IPS DF 19.7 (cell line): ENCODE results near the gene FCN2.

Experiments
- DNase-seq: peaks from one replicate; pipeline ENCODE4 v3.0.0-alpha.2; 2013; ENCODE audit warnings: low read depth, low spot score

Gene FCN2

DNA sequence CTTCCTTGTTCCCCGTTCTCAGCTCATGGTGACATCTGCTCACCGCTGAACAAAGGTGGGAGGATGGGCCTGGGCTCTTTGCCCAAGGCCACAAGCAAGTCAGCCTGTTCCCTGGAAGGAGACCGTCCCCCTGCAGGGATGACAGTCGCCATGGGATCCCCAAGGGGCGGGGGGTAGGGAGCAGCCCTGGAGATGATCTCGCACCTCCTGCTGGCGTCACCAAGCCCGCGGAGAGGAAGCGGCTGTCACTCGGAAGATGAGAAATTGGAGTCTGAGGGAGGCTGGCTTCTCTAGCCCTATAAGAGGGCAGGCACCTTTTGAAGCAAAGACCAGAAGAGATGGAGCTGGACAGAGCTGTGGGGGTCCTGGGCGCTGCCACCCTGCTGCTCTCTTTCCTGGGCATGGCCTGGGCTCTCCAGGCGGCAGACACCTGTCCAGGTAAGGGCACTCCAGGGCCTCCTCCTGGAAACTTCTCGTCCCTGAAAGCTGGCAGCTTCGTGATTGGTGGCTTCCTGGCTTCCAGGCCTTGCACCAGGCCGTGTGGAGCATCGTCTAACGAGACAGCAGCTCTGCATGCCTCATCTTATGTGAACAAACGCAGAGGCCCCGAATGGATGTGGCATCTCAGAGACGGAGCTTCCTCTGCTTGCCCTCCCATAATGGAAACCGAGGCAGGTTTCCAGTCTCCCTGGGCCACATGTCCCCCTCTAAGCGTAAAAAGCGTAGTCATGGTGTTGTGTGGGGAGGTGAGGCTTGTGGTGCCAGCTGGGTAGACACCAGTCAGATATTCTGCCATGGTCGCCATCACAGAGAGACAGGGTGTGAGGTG is at the start of gene FCN2:
Gene FCN2 (plus strand): TSS at position 327 of the 829 bp plus-strand sequence. CDS start 12 bp downstream, at position 339.
- no peak for DNase-seq

- DNase-seq, result no peak
Observed at GRCh38 chr9:134830926-134831720, 49.5 kb upstream of the FCN2 start.

- DNase-seq, result no peak
Observed at GRCh38 chr9:134832471-134832870, 48.1 kb upstream of the FCN2 start.

- DNase-seq, result no peak
Observed at GRCh38 chr9:134833294-134833880, 47.2 kb upstream of the FCN2 start.

DNA sequence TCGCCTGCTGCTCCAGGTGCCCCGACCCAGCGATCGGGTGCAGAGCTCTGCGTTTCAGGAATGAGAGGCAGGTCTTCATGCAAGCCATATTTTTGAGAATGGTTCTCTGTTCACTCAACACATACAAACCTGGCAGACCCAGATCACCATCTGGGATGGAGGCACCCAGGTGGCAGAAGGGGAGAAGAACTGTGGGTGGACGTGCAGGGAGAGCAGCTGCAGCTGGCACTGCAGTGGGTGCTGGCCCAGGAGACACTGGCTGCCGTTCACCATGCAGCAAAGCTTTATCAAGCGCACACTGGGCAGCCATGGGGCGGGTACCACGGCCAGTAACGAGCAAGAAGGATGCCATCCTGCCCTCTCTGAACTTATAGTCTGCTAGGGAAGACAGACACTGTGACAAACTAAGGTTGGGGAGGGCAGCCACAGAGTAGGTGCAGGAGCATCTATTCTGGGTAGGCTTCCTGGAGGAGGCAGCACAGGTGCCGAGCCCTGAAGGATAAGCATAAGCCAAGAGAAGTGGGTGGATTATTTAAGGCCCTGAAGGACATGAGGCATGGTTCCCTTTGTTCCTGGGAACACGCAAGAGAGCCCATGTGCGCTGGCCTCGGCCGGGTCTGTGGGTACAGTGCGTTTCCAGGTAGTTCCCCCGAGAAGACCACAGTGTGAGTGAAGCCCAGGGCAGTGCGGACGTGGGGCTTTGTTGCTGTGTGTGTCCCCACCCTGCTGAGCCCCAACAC is 46.2 kb upstream of the FCN2 start:
- DNase-seq, result no peak

DNA sequence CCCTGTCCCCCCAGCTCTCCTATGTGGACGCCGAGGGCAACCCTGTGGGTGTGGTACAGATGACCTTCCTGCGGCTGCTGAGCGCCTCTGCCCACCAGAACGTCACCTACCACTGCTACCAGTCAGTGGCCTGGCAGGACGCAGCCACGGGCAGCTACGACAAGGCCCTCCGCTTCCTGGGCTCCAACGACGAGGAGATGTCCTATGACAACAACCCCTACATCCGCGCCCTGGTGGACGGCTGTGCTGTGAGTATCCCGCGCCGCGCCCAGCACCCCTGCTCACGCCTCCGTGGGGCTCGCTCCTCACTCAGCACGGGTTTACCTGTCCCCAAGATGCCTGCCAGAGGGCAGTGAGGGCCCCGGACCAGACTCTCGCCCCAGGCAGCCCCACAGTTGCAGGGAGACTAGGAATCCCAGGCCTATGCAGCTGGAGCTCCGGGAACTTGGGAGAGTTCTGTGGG is 45.6 kb upstream of the FCN2 start:
- no peak for DNase-seq

DNA sequence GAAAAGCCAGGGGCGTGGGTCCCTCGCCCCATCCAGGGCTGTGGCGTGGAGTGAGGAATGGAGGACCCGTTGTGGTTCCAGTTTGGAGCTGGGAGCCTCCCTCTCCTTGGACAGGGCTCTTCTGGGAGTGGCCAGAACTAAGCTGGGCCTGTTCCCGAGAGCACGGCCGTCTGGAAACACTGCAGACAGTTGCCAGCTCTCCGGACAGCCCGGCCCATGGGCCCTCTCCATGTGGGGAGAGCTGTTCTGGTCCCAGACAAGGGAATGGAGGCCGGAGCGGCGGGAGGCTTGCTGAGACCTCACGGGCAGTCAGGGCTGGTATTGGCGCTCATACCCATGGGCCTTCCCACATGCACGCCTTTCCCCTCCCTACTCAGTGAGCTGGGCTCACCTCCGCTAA is 45.2 kb upstream of the FCN2 start:
- DNase-seq, result no peak

DNA sequence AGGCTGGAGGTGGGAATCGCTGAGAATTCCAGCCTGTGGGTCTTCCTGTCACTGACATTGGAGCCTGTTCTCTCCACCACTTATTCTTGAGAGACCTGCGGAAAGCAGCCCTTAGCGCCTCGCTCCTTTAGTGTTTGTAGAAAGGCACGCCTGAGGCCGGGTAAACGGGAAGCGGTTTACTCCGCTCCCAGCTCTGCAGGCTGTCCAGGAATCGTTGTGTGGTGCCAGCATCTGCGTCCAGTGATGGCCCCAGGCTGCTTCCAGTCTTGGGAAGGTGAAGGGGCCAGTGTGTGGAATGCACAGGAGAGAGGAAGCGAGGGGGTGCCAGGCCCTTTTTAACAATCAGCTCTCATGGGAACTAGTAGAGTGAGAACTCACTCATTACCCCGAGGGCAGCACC is 44.6 kb upstream of the FCN2 start:
- DNase-seq, result no peak

GRCh38 chr9:134836406-134836970 is 44.1 kb upstream of the FCN2 start:
- no peak for DNase-seq

- no peak for DNase-seq
Observed at GRCh38 chr9:134837529-134837928, 43.1 kb upstream of the FCN2 start.

DNA sequence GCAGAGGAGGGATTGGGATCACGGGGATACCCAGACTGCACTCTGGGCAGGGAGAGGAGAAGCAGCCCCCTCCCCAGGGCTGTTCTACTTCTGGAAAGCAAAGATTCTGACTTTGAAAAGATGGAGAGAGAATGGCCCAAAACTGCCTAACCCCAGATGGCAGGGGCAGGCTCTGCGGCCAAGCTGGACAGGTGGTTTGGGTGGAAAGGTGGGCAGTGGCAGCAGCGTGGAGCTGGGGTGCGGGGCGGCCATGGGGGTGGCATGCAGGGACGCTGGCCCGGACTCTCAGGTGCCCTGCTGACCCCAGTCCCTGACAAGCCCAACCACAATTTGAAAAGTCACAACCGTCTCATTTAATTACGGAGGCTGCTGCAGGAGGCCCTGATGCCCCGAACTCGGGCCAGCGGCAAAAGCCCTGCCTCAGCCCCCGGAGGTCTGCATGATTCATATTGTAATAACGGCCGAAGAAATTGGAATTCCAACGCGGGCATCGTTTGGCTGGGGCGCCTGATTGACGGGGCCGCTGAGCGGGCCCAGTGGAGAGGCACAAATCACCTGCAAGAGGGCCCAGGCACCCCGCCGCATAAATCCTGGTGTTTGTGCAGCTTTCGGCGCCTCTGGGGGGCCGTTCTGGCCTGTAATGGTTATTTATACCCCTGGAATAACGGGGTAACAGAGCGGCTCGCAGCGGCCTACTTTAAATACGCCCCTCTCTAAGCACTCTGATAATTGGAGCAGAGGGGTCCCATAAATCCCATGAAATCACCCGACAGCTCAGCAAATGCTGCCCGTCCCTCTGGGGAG is 41.8 kb upstream of the FCN2 start:
- DNase-seq, result no peak

GRCh38 chr9:134839455-134840125 is 41.0 kb upstream of the FCN2 start:
- DNase-seq, result peak; percentile 3

DNA sequence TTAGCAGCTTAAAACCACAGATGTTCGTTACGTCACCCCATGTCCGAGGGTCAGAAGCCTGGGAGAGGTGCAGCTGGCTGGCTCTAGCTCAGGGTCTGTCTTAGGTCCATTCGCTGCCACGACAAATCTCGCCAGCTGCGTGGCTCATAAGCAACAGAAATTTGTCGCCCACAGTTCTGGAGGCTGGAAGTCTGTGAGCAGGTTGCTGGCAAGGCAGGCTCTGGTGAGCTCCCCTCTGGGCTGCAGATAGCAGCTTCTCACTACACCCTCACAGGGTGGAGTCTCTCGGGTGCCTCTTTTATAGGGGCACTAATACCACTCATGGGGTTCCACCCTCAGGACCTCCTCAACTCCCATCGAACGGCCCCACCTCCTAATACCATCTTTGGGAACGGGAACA is 40.1 kb upstream of the FCN2 start:
- DNase-seq, result no peak

DNA sequence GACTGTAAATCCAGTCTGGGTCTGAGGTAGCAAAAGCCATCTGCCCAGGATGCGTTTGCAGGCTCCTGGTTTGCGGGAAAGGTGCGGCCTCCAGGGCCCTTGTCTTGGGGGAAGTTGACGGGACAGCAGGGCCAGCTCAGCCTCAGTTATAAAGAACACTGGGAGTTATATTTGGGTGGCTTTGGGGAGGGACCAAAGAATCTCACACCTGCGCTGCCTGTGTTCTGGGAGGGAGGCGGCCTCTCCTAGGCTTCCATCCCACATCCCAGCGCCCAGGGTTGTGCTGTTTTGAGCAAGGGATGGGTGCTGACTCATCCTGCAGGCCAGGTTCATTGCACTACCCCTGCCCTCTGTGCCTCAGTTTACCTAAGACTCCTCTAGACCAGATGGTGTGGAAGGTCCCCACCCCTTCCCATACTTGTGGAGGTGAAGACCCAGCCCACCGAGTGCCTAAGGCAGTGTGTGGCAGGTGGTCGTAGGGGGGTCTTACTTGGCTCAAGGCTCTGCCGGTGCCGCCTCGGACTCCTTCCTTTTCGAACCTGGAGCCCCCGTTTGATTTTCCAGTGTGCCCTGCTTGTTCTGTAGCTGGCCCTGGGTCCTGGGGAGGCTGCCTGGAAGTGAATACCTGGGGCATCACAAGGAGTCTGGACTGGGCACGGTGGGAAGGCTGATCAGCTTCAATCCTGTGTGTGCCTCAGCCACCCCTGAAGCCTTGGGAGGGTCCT is 39.3 kb upstream of the FCN2 start:
- no peak for DNase-seq

DNA sequence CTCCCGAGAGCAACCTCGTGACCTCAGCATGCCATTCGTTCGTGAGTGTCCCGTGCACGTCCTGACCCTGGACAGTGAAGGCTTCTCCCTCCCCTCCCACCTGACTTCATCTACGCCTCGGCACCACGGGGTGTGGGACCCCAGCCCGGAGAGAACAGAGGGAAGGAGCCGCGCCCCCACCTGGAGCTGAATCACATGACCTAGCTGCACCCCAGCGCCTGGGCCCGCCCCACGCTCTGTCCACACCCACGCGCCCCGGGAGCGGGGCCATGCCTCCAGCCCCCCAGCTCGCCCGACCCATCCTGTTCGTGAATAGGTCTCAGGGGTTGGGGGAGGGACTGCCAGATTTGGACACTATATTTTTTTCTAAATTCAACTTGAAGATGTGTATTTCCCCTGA is 38.3 kb upstream of the FCN2 start:
- DNase-seq, result no peak

- DNase-seq, result no peak
Observed at GRCh38 chr9:134843740-134844139, 36.9 kb upstream of the FCN2 start.

DNA sequence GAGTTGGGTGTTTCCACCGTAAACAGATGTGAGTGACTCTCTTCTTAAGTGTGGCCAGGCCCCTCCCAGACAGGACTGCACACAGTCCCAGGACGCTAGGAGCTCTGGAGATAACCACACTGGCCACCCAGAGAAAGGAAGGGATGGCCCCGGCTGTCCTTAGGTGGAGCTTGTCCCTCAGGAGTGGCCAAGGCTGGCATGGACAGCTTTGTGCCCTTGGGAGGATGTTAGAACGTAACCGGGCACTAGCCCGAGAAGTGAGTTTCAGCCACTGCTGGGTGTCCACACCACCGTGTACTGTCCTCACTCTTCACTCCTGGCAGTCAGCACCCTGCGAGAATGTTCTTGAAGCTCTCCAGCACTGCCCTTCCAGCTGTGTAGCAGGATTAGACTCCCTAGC is 35.8 kb upstream of the FCN2 start:
- no peak for DNase-seq

DNA sequence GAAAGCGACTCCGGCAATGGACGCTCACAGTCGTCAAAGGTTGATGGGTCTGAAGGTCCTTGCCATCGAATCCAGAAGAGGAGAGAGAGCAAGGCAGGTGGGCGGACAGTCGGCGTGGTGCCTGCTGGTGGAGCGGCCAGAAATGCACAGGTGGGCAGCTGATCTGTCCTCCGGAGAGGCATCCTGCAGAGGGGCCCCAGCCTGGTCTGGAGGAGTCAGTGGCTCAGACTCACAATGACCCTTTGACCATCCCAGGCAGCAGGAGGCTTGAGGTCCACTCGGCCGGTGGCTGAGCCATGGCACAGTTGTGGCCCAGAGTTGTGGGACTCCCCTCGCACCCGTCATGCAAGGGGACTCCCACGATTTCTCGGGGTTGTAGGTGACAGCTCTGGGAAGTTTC is 34.4 kb upstream of the FCN2 start:
- DNase-seq, result no peak

DNA sequence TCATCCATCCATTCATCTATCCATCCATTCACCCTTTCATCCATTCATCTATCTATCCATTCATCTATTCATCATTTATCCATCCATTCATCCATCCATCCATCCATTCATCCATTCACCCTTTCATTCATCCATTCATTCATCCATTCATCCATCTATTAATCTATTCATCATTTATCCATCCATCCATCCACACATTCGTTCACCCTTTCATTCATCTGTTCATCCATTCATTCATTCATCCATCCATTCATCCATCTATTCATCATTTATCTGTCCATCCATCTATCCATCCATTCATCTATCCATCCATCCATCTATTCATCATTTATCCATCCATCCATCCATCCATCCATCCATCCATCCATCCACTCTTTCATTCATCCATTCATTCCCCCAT is 33.9 kb upstream of the FCN2 start:
- DNase-seq, result no peak
